Heart left ventricle (tissue), 16 donors: ENCODE data around the gene KMT5B. TPM values are rescaled to one million over a fixed set of nuclear protein-coding genes. Genes with fewer than 3 reads are reported as not detected.
A peak's percentile ranks its signal among the peaks of the same experiment; 100 is the strongest.

Experiments
- ATAC-seq, 4 donors: fragments of 200-7000 bp; cut with Tn5 transposase; one replicate each; pipeline ENCODE4 v1.9.1; 2020 to 2022; ENCODE audit warnings: moderate library complexity in 4 of 4, mild to moderate bottlenecking in 3 of 4, moderate number of reproducible peaks in 1 of 4
- DNase-seq, 5 donors: peaks; one replicate each; pipeline ENCODE4 v3.0.0-alpha.2; 2020
- H3K27ac ChIP-seq, 12 donors: fragments of 200-600 bp; sonication (generic) in 4 of 12; one replicate each; pipeline versions ENCODE4 v1.5.0 to v1.8.0; 2016 to 2022; ENCODE audit warnings: mild to moderate bottlenecking in 2 of 12
- H3K27me3 ChIP-seq, 9 donors: fragments of 200-600 bp; sonication (generic) in 2 of 9; one replicate each; pipeline versions ENCODE4 v1.5.1 to v1.8.0; 2016 to 2022; ENCODE audit warnings: mild to moderate bottlenecking in 3 of 9
- H3K36me3 ChIP-seq, 9 donors: fragments of 200-600 bp; sonication (generic) in 2 of 9; one replicate each; pipeline versions ENCODE4 v1.5.0 to v1.8.0; 2018 to 2022; ENCODE audit warnings: mild to moderate bottlenecking in 2 of 9
- H3K4me1 ChIP-seq, 12 donors: fragments of 200-600 bp; sonication (generic) in 4 of 12; one replicate each; pipeline versions ENCODE4 v1.5.0 to v1.8.0; 2016 to 2022; ENCODE audit warnings: mild to moderate bottlenecking in 3 of 12
- H3K4me3 ChIP-seq, 12 donors: fragments of 200-600 bp; sonication (generic) in 4 of 12; one replicate each; pipeline versions ENCODE4 v1.5.0 to v1.8.0; 2017 to 2022; ENCODE audit warnings: mild to moderate bottlenecking in 9 of 12, moderate library complexity in 4 of 12
- H3K9me3 ChIP-seq, 12 donors: fragments of 200-600 bp; sonication (generic) in 4 of 12; one replicate each; pipeline versions ENCODE4 v1.5.0 to v1.8.0; 2016 to 2022; ENCODE audit warnings: mild to moderate bottlenecking in 1 of 12
- CTCF ChIP-seq, 12 donors: fragments of 200-600 bp; sonication (generic) in 4 of 12; IDR thresholded peaks; one replicate each; pipeline versions ENCODE4 v1.5.0 to v1.8.0; 2018 to 2022; ENCODE audit warnings: antibody characterized with exemption in 12 of 12, mild to moderate bottlenecking in 5 of 12
- POLR2A ChIP-seq, 2 donors: fragments of 450-650 bp; IDR thresholded peaks; one replicate each; pipeline ENCODE4 v1.6.1; 2017; ENCODE audit warnings: antibody characterized with exemption in 2 of 2, mild to moderate bottlenecking in 2 of 2, moderate library complexity in 2 of 2
- WGBS, 4 donors: extraction: QIAGEN DNeasy Blood & Tissue Kit in 2 of 4; methylation state at CpG; one replicate each; pipeline versions ENCODE4 v1.1.5 to v1.1.7; 2013 to 2018; 5-methylcytosine and 5-hydroxymethylcytosine counted together
- intact Hi-C, 10 donors: fragments of 100-400 bp; cut with DNase I; formaldehyde crosslinking; loops; one replicate each; pipeline versions ENCODE4 v1.11.1 to v1.14.2; 2022
- polyA plus RNA-seq, 2 donors: library from polyadenylated mRNA; stranded (reverse); fragments of 200-250 nt; gene quantifications; one replicate each; pipeline ENCODE4 v1.2.3, GENCODE V29; 2013
- total RNA-seq, 9 donors: library from RNA; depleted of rRNA in 2 of 9; stranded (reverse); fragments of >200 nt in 2 of 9; fragmentation: NEBNext Ultra II Directional in 3 of 9; extraction: Animal tissue kit (Norgen Biotek cat#: 25700) in 3 of 9; gene quantifications; one replicate each; pipeline versions ENCODE4 v1.1.0 to v1.2.4, GENCODE V29; 2016 to 2023
- donor health status: ischemic (EF 13 %, LVEDD 7.1; RV severe dilation, severe dysfunction).
- donor health status: healthy with polysubstance abuse.
- donor health status: DM: no; HTN: yes; CAD: no.
- donor health status: DM: no; HTN: no; CAD: no.
- donor health status: ischemic (EF 25% LVEDD 6.9; RV normal size, moderate dysfunction).
- donor health status: ischemic (EF 25% LVEDD 5.7; RV mildly dilated, moderate dysfunction).
- donor health status: healthy.
- donor health status: DM: yes; HTN: yes; CAD: no.
- donor health status: ischemic (EF 35%, LVEDD 5.7; RV mildly dilated, moderate dysfunction).
- donor health status: nonischemic (EF 11% LVEDD 7.7; RV severe dilation, severe dysfunction).
- donor health status: DM: yes; HTN: yes; CAD: no.
- donor health status: PGD.
- donor health status: ischemic (EF 29% LVEDD 5.4; RV normal size, mild dysfunction).
- donor health status: nonischemic (EF 23%, LVEDD 6.1; RV moderate dilation, normal function).

KMT5B gene
- total and polyA plus RNA-seq, 11 donors: 15.5 to 37.0 (median 26.5) TPM

GRCh38 chr11:68224606-68225005 lies 11.5 kb upstream of the KMT5B start:
- Histone ChIP-seq H3K27ac (no peak overlapping the region), H3K27me3 (no peaks in the 10 kb centered on the region), H3K9me3 (peaks cover 0 to 8% (median 0%) of the 10 kb centered on the region in 12 donors), H3K4me1 (peaks cover 0 to 2% (median 0%) of the 10 kb centered on the region in 12 donors), H3K4me3 (no peak overlapping the region), H3K36me3 (no peaks in the 10 kb centered on the region)
- no peak for TF ChIP-seq CTCF (IDR thresholded peaks at IDR 0.05)
- TF ChIP-seq POLR2A (IDR thresholded peaks at IDR 0.05): no peak
- 82 to 92% (median 91%) methylated on average over 6 to 11 of the region's 11 CpGs for WGBS, 4 donors
- no peak for DNase-seq
- intact Hi-C loops: no loop called here
- no peak for ATAC-seq

GRCh38 chr11:68223275-68223674 lies 10.2 kb upstream of the KMT5B start:
- Histone ChIP-seq H3K27ac (no peak overlapping the region), H3K4me1 (peaks cover 0 to 5% (median 0%) of the 10 kb centered on the region in 12 donors), H3K4me3 (no peak overlapping the region), H3K27me3 (no peaks in the 10 kb centered on the region), H3K9me3 (no peaks in the 10 kb centered on the region), H3K36me3 (no peaks in the 10 kb centered on the region)
- no peak for TF ChIP-seq CTCF (IDR thresholded peaks at IDR 0.05)
- TF ChIP-seq POLR2A (IDR thresholded peaks at IDR 0.05): no peak
- ATAC-seq (no peak), DNase-seq (no peak)
- intact Hi-C loops: no loop called here
- WGBS, 4 donors: 67 to 75% (median 71%) methylated on average over 6 of the region's 6 CpGs

- intact Hi-C loops: no loop called here
- no peak for DNase-seq
- H3K27me3 ChIP-seq: no peaks in the 10 kb centered on the region
- peaks cover 0 to 5% (median 0%) of the 10 kb centered on the region in 12 donors for H3K4me1 ChIP-seq
- no peak overlapping the region for H3K27ac ChIP-seq
- no peak for ATAC-seq
- 88 to 92% (median 88%) methylated on average over 4 to 5 of the region's 5 CpGs for WGBS, 4 donors
- TF ChIP-seq POLR2A (IDR thresholded peaks at IDR 0.05) (no peak), CTCF (IDR thresholded peaks at IDR 0.05) (no peak)
- no peak overlapping the region for H3K4me3 ChIP-seq
- H3K9me3 ChIP-seq: no peaks in the 10 kb centered on the region
- no peaks in the 10 kb centered on the region for H3K36me3 ChIP-seq
Observed at GRCh38 chr11:68221406-68221805, 8.3 kb upstream of the KMT5B start.

GRCh38 chr11:68216171-68216938 lies 3.3 kb upstream of the KMT5B start:
- ATAC-seq: peak; percentile 55 to 72 (median 62)

More at GRCh38 chr11:68216171-68216938, 3.3 kb upstream of the KMT5B start:
- Histone ChIP-seq H3K27me3 (no peaks in the 10 kb centered on the region), H3K4me1 (peaks cover 0 to 32% (median 23%) of the 10 kb centered on the region in 12 donors), H3K36me3 (no peaks in the 10 kb centered on the region), H3K4me3 (peak overlapping the region in 2 of 12 donors; percentile 2 to 9), H3K9me3 (no peaks in the 10 kb centered on the region), H3K27ac (peak overlapping the region in 11 of 12 donors; percentile 30 to 82 (median 70))
- 57 to 69% (median 64%) methylated on average over 17 to 22 of the region's 22 CpGs for WGBS, 4 donors
- intact Hi-C loops: loop anchor here in 2 of 10 donors (10.0 kb wide), 2 partner anchors 78 to 182 kb away; partner anchors contain the start of genes NDUFS8 (in 1 of the 2) and TCIRG1 (in 1 of the 2)
- no peak for TF ChIP-seq POLR2A (IDR thresholded peaks at IDR 0.05)
- no peak for TF ChIP-seq CTCF (IDR thresholded peaks at IDR 0.05)
- DNase-seq: peak; percentile 26 to 70 (median 67)
